Adrenal gland (tissue), 12 donors: ENCODE results near the gene CAT. TPM values are rescaled to one million over a fixed set of nuclear protein-coding genes. Genes with fewer than 3 reads are reported as not detected.
A peak's percentile ranks its signal among the peaks of the same experiment; 100 is the strongest.

Experiments
- DNase-seq, 7 donors: peaks; one replicate each; pipeline ENCODE4 v3.0.0-alpha.2; 2019 to 2020
- H3K27ac ChIP-seq, 5 donors: fragments of 200-600 bp; sonication (generic) in 4 of 5; 1 replicate in 3 of 5; 2 replicates in 2 of 5; pipeline versions ENCODE4 v1.5.1 to v1.8.0; 2016 to 2020; ENCODE audit warnings: mild to moderate bottlenecking in 1 of 5
- H3K27me3 ChIP-seq: fragments of 200-600 bp; 2 replicates; pipeline ENCODE4 v1.8.0; 2021
- H3K36me3 ChIP-seq, 2 donors: fragments of 200-600 bp; replicated peaks in 1 of 2; 1 replicate in 1 of 2; 2 replicates in 1 of 2; pipeline versions ENCODE4 v1.5.1 to v1.8.0; 2018 to 2022
- H3K4me1 ChIP-seq, 2 donors: fragments of 200-600 bp; replicated peaks in 1 of 2; 1 replicate in 1 of 2; 2 replicates in 1 of 2; pipeline versions ENCODE4 v1.5.1 to v1.8.0; 2018 to 2021
- H3K4me3 ChIP-seq, 4 donors: fragments of 200-600 bp; sonication (generic) in 3 of 4; one replicate each; pipeline ENCODE4 v1.5.1; 2016 to 2018
- H3K9me3 ChIP-seq, 3 donors: fragments of 200-600 bp; sonication (generic) in 1 of 3; replicated peaks in 1 of 3; 1 replicate in 2 of 3; 2 replicates in 1 of 3; pipeline versions ENCODE4 v1.5.1 to v1.8.0; 2016 to 2021
- CTCF ChIP-seq, 6 experiments: fragments of 450-650 bp in 4 of 6; fragments of 200-600 bp in 2 of 6; sonication (generic) in 1 of 6; IDR thresholded peaks; 1 replicate in 5 of 6; 2 replicates in 1 of 6; pipeline versions ENCODE4 v1.5.1 to v1.8.0; 2016 to 2021; ENCODE audit warnings: antibody characterized with exemption in 6 of 6, mild to moderate bottlenecking in 2 of 6, moderate library complexity in 1 of 6
- POLR2A ChIP-seq, 2 donors: fragments of 450-650 bp; IDR thresholded peaks; one replicate each; pipeline ENCODE4 v1.6.1; 2017; ENCODE audit warnings: antibody characterized with exemption in 2 of 2, mild to moderate bottlenecking in 2 of 2, moderate library complexity in 1 of 2
- WGBS, 4 donors: extraction: QIAGEN DNeasy Blood & Tissue Kit in 2 of 4; methylation state at CpG; one replicate each; pipeline versions ENCODE4 v1.1.5 to v1.1.7; 2013 to 2017; 5-methylcytosine and 5-hydroxymethylcytosine counted together
- intact Hi-C, 2 donors: fragments of 100-400 bp; cut with DNase I; formaldehyde crosslinking; loops; one replicate each; pipeline versions ENCODE4 v1.14.1 to v1.15.0; 2022 to 2023
- polyA plus RNA-seq, 3 donors: library from polyadenylated mRNA; stranded (reverse); fragments of 200-250 nt in 2 of 3; fragments of 350-450 nt in 1 of 3; fragmentation: Illumina TruSeq in 1 of 3; extraction: RNeasy Lipid Tissue Mini Kit (QIAGEN cat#74804) in 1 of 3; gene quantifications; one replicate each; pipeline ENCODE4 v1.2.3, GENCODE V29; 2013 to 2014
- total RNA-seq, 9 donors: library from RNA; depleted of rRNA in 4 of 9; stranded (reverse); fragments of >200 nt in 4 of 9; fragments of 120-200 nt in 1 of 9; fragmentation: NEBNext Ultra II Directional in 1 of 9; extraction: Animal tissue kit (Norgen Biotek cat#: 25700) in 1 of 9; gene quantifications; one replicate each; pipeline versions ENCODE4 v1.1.0 to v1.2.4, GENCODE V29; 2013 to 2023
- donor health status: healthy with polysubstance abuse.
- donor health status: Bipolar disorder and iron deficiency.
- donor health status: DM: yes; HTN: yes; CAD: no.
- donor health status: DM: no; HTN: no; CAD: no.
- donor health status: DM: no; HTN: no; CAD: no.
- donor health status: DM: yes; HTN: yes; CAD: no.

CAT gene
- total and polyA plus RNA-seq, 12 donors: 45.8 to 302 (median 209) TPM

DNA sequence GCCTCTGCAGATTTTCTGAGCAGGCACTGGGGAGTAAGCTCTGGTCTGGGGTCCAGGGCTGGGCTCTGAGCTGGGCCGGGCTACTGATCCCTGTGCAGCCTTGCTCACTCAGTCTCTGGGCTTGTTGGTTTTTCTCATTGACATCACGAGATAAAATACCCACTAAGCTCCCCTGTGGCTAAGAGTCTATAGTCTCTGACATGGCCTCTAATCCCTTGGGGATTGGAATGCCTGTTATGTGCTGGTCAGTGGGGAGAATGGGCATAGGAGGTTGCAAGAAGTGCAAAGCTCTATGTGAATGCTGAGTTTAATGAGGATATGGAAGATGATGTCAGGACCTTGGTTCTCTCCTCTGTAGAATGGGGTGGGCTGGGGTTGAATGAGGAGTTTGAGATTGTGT is 51.6 kb downstream of the CAT start:
- Histone ChIP-seq H3K27me3 (no peaks in the 10 kb centered on the region), H3K4me1 (no peaks in the 10 kb centered on the region), H3K9me3 (no peaks in the 10 kb centered on the region), H3K4me3 (no peak overlapping the region), H3K36me3 (no peaks in the 10 kb centered on the region), H3K27ac (no peak overlapping the region)
- intact Hi-C loops: loop anchor here (5.0 to 10.0 kb wide), 2 partner anchors 123 to 316 kb away; no protein-coding TSS in a partner anchor
- TF ChIP-seq POLR2A (IDR thresholded peaks at IDR 0.05) (no peak), CTCF (IDR thresholded peaks at IDR 0.05) (no peak)
- WGBS, 4 donors: 79 to 100% (median 84%) methylated on average over 1 to 2 of the region's 2 CpGs
- no peak for DNase-seq

GRCh38 chr11:34492806-34493414 is 54.2 kb downstream of the CAT start:
- no peak overlapping the region for H3K4me3 ChIP-seq
- no peaks in the 10 kb centered on the region for H3K9me3 ChIP-seq
- peak; percentile 60 to 76 (median 70) for TF ChIP-seq CTCF (IDR thresholded peaks at IDR 0.05)
- no peak for TF ChIP-seq POLR2A (IDR thresholded peaks at IDR 0.05)
- H3K4me1 ChIP-seq: no peaks in the 10 kb centered on the region
- H3K27ac ChIP-seq: no peak overlapping the region
- no peaks in the 10 kb centered on the region for H3K27me3 ChIP-seq
- DNase-seq: peak; percentile 42 to 88 (median 67)
- intact Hi-C loops: loop anchor here (5.0 to 10.0 kb wide), 2 partner anchors 126 to 318 kb away; no protein-coding TSS in a partner anchor
- 32 to 39% (median 35%) methylated on average over 8 of the region's 8 CpGs for WGBS, 4 donors
- no peaks in the 10 kb centered on the region for H3K36me3 ChIP-seq

DNA sequence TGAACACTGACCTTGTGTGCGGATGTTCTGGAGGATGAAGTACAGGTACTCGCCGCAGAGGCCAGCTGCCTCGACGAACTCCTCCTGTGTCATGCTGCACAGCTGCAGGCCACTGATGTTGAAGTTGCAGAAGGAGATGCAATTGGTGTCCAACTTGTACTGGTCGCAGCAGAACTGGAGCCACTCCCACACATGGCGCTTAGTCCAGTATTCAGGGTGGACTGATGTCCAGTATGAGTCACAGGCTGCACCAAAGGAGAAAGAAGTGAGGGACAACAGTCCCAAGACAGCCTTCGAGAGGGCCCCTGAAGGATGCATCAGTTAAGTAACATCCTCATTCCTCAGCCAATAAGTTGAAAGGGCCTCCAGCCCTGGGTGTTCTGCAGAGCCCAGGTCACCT is 54.7 kb downstream of the CAT start:
- Histone ChIP-seq H3K27me3 (no peaks in the 10 kb centered on the region), H3K27ac (no peak overlapping the region), H3K9me3 (no peaks in the 10 kb centered on the region), H3K4me3 (no peak overlapping the region), H3K4me1 (no peaks in the 10 kb centered on the region), H3K36me3 (no peaks in the 10 kb centered on the region)
- TF ChIP-seq POLR2A (IDR thresholded peaks at IDR 0.05) (no peak), CTCF (IDR thresholded peaks at IDR 0.05) (no peak)
- DNase-seq: no peak
- intact Hi-C loops: loop anchor here (5.0 to 10.0 kb wide), 2 partner anchors 126 to 319 kb away; no protein-coding TSS in a partner anchor
- 41 to 67% (median 63%) methylated on average over 3 to 8 of the region's 8 CpGs for WGBS, 4 donors

DNA sequence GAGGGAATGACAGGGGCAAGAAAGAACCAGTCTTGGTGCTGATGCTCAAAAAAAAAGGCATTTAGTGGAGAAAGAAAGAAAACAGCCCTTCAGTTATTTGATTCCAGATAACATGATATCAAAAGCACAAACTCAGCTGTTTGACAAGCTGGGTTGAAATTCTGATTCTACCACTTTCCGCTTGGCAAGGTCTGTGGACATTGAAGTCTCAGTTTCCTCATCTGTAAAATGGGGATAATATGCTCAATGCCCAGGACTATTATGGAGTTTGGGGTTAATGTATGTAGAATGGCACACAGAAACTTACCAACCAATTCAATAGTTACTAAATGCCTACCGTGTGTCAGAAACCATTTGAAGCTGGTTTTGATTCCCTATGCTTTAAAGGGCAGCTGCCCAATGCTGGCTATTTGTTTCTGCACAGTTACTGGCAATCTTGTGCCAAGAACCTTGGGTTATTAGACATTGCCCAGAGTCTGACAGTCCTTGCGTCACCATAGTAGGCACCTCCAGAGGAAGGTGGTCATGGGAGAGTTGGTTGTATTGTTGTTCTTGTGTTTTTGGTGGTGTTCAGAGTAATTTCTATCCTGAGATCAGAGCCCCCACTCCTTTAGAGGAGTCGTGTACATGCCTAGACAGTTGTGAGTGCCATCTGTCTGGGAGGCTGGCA is 55.3 kb downstream of the CAT start:
- H3K36me3 ChIP-seq: no peaks in the 10 kb centered on the region
- no peak for DNase-seq
- no peaks in the 10 kb centered on the region for H3K4me1 ChIP-seq
- H3K27ac ChIP-seq: no peak overlapping the region
- intact Hi-C loops: loop anchor here (5.0 to 10.0 kb wide), 2 partner anchors 127 to 319 kb away; no protein-coding TSS in a partner anchor
- no peaks in the 10 kb centered on the region for H3K9me3 ChIP-seq
- no peaks in the 10 kb centered on the region for H3K27me3 ChIP-seq
- TF ChIP-seq CTCF (IDR thresholded peaks at IDR 0.05) (no peak), POLR2A (IDR thresholded peaks at IDR 0.05) (no peak)
- H3K4me3 ChIP-seq: no peak overlapping the region
- 55 to 71% (median 62%) methylated on average over 4 of the region's 4 CpGs for WGBS, 4 donors
